Measurements from ENCODE around the gene QRICH2.
A peak's percentile ranks its signal among the peaks of the same experiment; 100 is the strongest.
"Not testable (repeated sequence)": the region's sequence is repeated elsewhere in the genome, so short reads cannot be mapped to it uniquely, and the experiment has no call there.

Gene QRICH2

DNA sequence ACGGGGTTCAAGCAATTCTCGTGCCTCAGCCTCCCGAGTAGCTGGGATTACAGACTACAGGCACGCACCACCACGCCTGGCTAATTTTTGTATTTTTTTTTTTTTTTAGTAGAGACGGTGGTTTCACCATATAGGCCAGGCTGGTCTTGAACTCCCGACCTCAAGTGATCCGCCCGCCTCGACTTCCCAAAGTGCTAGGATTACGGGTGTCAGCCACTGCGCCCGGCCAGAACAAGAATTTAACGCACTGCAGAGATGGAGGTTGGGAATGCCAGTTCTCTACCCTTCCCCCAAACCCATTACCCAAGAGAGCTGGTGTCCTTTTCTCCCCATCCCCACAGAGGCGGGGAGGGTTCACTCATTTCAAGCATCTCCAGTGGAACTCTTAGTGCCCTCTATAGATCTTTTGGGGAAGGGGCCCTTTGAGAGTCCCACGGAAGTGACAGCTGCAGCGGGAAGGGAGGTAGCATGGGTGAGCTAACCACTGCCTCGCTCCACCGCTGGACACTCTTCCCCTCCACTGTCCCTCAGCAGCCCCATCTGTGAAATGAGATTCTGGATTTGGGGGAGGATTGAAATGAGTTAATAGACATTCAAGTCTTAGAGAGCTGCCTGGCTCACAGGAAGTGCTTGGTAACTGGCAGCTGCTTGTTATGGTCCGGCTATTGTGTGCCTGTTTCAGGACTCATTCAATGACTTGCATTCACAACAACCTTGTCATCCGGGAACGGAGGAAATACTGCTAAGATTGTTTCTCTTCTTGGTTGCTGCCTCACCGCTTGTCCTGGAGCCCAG, 46.5 kb downstream of the QRICH2 start:
- in situ Hi-C loops (cut with MboI; ENCODE audit: low sequenced_read_pairs, unreplicated experiment) = no loop called here
- DNase-seq (ENCODE audit: low spot score) = peak; percentile 48
- TF ChIP-seq, protein P1, sequence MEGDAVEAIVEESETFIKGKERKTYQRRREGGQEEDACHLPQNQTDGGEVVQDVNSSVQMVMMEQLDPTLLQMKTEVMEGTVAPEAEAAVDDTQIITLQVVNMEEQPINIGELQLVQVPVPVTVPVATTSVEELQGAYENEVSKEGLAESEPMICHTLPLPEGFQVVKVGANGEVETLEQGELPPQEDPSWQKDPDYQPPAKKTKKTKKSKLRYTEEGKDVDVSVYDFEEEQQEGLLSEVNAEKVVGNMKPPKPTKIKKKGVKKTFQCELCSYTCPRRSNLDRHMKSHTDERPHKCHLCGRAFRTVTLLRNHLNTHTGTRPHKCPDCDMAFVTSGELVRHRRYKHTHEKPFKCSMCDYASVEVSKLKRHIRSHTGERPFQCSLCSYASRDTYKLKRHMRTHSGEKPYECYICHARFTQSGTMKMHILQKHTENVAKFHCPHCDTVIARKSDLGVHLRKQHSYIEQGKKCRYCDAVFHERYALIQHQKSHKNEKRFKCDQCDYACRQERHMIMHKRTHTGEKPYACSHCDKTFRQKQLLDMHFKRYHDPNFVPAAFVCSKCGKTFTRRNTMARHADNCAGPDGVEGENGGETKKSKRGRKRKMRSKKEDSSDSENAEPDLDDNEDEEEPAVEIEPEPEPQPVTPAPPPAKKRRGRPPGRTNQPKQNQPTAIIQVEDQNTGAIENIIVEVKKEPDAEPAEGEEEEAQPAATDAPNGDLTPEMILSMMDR (IDR thresholded peaks at IDR 0.05; ENCODE audit: borderline replicate concordance, control extremely low read depth, extremely low read depth, insufficient read depth, missing control alignments) = no peak

DNA sequence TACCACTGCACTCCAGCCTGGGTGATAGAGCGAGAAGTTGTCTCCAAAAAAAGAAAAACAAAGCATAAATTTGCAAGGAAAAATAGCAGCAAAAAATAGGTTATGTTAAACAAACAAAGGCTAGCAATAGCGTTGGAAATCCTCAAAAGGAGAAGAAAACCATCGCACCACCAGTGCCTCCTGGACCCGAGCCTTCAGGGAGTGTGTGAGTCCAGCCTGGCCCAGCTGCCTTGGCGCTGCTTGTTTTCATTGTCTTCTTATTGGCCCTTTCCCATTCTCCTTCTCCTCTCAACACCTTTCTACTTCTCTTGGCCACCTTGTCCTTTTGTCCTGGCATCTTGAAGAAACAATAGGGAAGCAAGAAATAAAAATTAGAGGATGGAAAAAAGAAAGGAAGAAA, 47.4 kb downstream of the QRICH2 start:
- in situ Hi-C loops (cut with MboI; ENCODE audit: low sequenced_read_pairs, unreplicated experiment) = no loop called here
- DNase-seq (ENCODE audit: low spot score) = no peak
- TF ChIP-seq, protein P1 (IDR thresholded peaks at IDR 0.05; ENCODE audit: borderline replicate concordance, control extremely low read depth, extremely low read depth, insufficient read depth, missing control alignments) = no peak

DNA sequence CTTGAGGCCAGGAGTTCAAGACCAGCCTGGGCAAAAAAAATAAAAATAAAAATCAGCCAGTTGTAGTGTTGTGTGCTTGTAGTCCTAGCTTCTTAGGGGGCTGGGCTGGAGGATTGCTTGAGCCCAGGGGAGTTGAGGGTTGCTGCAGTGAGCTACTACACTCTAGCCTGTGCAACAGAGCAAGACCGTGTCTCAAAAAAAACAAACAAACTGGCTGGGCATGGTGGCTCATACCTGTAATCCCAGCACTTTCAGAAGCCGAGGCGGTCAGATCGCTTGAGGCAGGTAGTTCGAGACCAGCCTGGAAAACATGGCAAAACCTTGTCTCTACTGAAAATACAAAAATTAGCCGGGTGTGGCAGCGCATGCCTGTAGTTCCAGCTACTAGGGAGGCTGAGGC, 47.9 kb downstream of the QRICH2 start:
- in situ Hi-C loops (cut with MboI; ENCODE audit: low sequenced_read_pairs, unreplicated experiment) = no loop called here
- no peak for DNase-seq (ENCODE audit: low spot score)
- TF ChIP-seq, protein P1 (IDR thresholded peaks at IDR 0.05; ENCODE audit: borderline replicate concordance, control extremely low read depth, extremely low read depth, insufficient read depth, missing control alignments) = no peak

DNA sequence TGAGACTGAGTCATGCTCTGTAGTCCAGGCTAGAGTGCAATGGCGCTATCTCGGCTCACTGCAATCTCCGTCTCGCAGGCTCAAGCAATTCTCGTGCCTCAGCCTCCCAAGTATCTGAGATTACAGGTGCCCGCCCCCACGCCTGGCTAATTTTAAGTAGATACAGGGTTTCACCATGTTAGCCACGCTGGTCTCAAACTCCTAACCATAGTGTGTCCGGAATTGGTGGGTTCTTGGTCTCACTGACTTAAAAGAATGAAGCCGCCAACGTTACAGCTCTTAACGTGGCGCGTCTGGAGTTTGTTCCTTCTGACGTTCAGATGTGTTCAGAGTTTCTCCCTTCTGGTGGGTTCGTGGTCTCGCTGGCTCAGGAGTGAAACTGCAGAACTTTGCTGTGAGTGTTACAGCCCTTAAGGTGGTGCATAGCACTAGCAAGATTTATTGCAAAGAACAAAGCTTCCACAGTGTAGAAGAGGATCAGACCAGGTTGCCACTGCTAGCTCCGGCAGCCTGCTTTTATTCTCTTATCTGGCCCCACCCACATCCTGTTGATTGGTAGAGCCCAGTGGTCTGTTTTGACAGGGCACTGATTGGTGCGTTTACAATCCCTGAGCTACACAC, 51.5 kb downstream of the QRICH2 start:
- in situ Hi-C loops (cut with MboI; ENCODE audit: low sequenced_read_pairs, unreplicated experiment); DNase-seq (ENCODE audit: low spot score): not testable (repeated sequence)

DNA sequence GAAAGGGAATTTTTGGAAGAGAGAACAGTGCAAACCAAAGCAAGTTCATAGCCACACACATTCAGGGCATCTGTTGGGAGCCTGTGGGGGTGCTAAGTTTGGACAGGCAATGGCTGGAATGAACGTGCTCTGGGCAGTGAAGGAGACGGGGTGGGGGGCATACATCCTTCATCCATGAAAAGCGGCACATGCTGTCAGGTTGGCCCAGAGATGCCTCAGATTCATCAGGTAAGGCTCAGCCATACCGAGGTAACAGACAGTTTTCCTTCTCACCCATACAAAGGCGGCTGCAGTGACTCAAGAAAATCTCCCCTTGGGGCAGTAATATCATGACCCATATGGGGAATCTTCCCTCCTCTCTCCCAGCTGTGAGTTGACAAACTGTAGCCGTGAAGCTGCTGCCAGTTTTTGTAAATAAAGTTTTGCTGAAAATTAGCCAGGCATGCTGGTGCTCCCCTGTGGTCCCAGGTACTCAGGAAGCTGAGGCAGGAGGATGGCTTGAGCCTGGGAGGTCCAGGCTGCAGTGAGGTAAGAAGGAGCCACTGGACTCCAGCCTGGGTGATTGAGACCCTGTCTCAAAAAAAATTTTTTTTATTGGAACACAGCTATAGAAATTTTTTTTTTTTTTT, 52.2 kb downstream of the QRICH2 start:
- in situ Hi-C loops (cut with MboI; ENCODE audit: low sequenced_read_pairs, unreplicated experiment) = no loop called here

DNA sequence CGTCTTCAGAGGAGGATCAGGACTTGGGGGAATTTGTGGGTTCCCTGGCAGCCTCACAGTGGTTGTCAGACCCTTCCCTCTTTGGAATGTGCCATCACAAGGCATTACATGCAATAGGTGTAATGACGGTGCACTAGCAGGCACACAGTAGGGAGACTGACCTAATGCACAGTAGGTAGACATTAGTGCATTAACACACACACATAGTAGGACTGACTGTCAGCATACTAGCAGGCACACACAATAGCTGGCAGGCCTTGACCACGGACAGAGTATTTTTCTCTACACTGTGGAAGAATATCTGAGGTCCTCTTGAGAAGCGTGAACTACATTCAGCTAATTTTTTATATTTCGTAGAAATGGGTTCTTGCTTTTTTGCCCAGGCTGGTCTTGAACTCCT, 53.8 kb downstream of the QRICH2 start:
- in situ Hi-C loops (cut with MboI; ENCODE audit: low sequenced_read_pairs, unreplicated experiment) = no loop called here
- TF ChIP-seq, protein P1 (IDR thresholded peaks at IDR 0.05; ENCODE audit: borderline replicate concordance, control extremely low read depth, extremely low read depth, insufficient read depth, missing control alignments) = no peak
- no peak for DNase-seq (ENCODE audit: low spot score)

More for the DNA sequence above, 52.2 kb downstream of the QRICH2 start:
- no peak for DNase-seq (ENCODE audit: low spot score)
- TF ChIP-seq, protein P1 (IDR thresholded peaks at IDR 0.05; ENCODE audit: borderline replicate concordance, control extremely low read depth, extremely low read depth, insufficient read depth, missing control alignments) = no peak

DNA sequence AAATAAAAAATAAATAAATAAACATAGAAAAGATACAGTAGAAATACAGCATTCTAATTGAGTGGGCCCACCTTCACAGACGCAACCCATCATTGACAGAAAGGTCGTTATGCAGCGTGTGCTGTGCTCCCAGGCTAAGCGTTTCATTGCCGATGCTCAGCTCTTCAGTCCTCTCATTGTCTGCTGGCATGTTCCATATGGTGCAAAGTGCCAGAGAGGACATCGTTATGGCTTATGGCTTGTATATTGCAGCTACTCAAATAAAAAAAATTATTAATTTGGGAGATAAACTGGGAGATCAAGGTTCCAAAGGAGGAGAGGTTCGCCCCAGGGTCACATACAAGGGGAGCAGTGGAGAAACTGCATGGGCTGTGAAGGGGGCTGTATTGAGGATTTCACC, 54.2 kb downstream of the QRICH2 start:
- in situ Hi-C loops (cut with MboI; ENCODE audit: low sequenced_read_pairs, unreplicated experiment) = no loop called here
- DNase-seq (ENCODE audit: low spot score) = no peak

DNA sequence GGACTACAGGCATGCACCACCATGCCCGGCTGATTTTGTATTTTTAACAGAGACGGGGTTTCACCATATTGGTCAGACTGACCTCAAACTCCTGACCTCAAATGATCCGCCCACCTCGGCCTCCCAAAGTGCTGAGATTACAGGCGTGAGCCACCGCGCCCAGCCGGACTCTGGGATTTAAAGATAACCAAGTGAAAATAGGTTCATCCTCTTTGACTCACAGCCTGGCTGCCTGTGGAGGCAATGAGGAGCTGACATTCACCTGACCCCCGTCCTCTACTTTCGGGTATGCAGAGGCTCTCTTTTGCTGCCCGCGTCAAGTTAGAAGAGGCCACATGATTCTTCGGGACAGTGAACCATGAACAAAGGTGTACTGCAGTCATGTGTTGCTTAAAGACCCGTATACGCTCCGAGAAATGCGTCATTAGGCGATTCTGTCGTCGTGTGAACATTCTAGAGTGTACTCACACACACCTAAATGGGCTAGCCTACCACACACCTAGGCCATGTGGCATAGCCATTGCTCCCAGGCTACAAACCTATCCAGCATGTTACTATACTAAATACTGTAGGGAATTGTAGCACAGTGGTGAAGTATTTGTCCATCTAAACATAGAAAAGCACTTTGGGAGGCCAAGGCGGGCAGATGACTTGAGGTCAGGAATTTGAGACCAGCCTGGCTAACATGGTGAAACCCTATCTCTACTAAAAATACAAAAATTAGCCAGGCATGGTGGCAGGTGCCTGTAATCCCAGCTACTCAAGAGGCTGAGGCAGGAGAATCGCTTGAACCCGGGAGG, 54.9 kb downstream of the QRICH2 start:
- DNase-seq (ENCODE audit: low spot score); in situ Hi-C loops (cut with MboI; ENCODE audit: low sequenced_read_pairs, unreplicated experiment): not testable (repeated sequence)

More for the DNA sequence above, 54.2 kb downstream of the QRICH2 start:
- TF ChIP-seq, protein P1 (IDR thresholded peaks at IDR 0.05; ENCODE audit: borderline replicate concordance, control extremely low read depth, extremely low read depth, insufficient read depth, missing control alignments) = no peak

Measured in GM13976 (cell line).